Cardiac muscle cell (in vitro differentiated cells and primary cell): ENCODE data around the gene ATG16L1. TPM values are rescaled to one million over a fixed set of nuclear protein-coding genes. Genes with fewer than 3 reads are reported as not detected.

Experiments used
- DNase-seq, 2 donors: peaks; one replicate each; pipeline versions ENCODE4 v3.0.0 to v3.0.0-alpha.2; 2010 to 2017; ENCODE audit warnings: low read depth in 1 of 2, low spot score in 1 of 2
- H3K27ac ChIP-seq: fragments of 200-600 bp; sonication (generic); 2 replicates; pipeline ENCODE4 v1.5.1; 2016
- H3K27me3 ChIP-seq: fragments of 200-600 bp; sonication (generic); 2 replicates; pipeline ENCODE4 v1.6.0; 2016; ENCODE audit warnings: control low read depth
- H3K36me3 ChIP-seq: fragments of 200-600 bp; sonication (generic); 2 replicates; pipeline ENCODE4 v1.5.1; 2016; ENCODE audit warnings: control low read depth
- H3K4me1 ChIP-seq: fragments of 200-600 bp; sonication (generic); 2 replicates; pipeline ENCODE4 v1.8.1; 2017; ENCODE audit warnings: low read depth, mild to moderate bottlenecking, mixed run types
- H3K4me3 ChIP-seq: fragments of 200-600 bp; sonication (generic); 2 replicates; pipeline ENCODE4 v1.5.1; 2016; ENCODE audit warnings: mild to moderate bottlenecking
- H3K9me3 ChIP-seq: fragments of 200-600 bp; sonication (generic); 2 replicates; pipeline ENCODE4 v1.5.1; 2017; ENCODE audit warnings: low read depth, mild to moderate bottlenecking, control low read depth
- polyA plus RNA-seq: library from polyadenylated mRNA; unstranded; fragments of >200 nt; fragmentation: Nextera tagmentation; extraction: Ambion mirVana; gene quantifications from 2 replicates; pipeline ENCODE4 v1.2.1, GENCODE V29; 2016
- total RNA-seq: library from RNA; depleted of rRNA; stranded (reverse); fragments of >200 nt; gene quantifications from 2 replicates; pipeline ENCODE4 v1.2.3, GENCODE V29; 2016
- TF ChIP-seq, protein P1 (sequence below): IDR thresholded peaks from 2 replicates; pipeline ENCODE4 v1.5.1; 2012; ENCODE audit warnings: low read depth, mild to moderate bottlenecking, low read length

Gene ATG16L1
- total and polyA plus RNA-seq, 2 experiments from 2014 or later: 18.5 to 36.1 TPM

DNA sequence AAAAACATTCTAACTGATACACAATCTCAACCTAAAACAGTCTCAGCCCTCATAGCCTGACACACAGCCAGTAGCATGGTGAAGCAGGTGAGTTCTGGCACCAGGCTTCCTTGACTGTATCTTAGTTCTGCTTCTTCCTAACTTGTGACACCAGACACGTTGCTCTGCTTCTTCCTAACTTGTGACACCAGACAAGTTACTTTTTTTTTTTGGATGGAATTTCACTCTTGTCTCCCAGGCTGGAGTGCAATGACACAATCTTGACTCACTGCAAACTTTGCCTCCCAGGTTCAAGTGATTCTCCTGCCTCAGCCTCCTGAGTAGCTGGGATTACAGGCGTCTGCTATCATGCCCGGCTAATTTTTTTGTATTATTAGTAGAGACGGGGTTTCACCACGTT, 6.7 kb upstream of the ATG16L1 start:
- H3K4me3 ChIP-seq: no peak overlapping the region
- TF ChIP-seq, protein P1, sequence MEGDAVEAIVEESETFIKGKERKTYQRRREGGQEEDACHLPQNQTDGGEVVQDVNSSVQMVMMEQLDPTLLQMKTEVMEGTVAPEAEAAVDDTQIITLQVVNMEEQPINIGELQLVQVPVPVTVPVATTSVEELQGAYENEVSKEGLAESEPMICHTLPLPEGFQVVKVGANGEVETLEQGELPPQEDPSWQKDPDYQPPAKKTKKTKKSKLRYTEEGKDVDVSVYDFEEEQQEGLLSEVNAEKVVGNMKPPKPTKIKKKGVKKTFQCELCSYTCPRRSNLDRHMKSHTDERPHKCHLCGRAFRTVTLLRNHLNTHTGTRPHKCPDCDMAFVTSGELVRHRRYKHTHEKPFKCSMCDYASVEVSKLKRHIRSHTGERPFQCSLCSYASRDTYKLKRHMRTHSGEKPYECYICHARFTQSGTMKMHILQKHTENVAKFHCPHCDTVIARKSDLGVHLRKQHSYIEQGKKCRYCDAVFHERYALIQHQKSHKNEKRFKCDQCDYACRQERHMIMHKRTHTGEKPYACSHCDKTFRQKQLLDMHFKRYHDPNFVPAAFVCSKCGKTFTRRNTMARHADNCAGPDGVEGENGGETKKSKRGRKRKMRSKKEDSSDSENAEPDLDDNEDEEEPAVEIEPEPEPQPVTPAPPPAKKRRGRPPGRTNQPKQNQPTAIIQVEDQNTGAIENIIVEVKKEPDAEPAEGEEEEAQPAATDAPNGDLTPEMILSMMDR: no peak
- H3K36me3 ChIP-seq: no peaks in the 10 kb centered on the region
- H3K27me3 ChIP-seq: no peaks in the 10 kb centered on the region
- H3K4me1 ChIP-seq: no peaks in the 10 kb centered on the region
- no peaks in the 10 kb centered on the region for H3K9me3 ChIP-seq
- H3K27ac ChIP-seq: no peak overlapping the region
- DNase-seq: no peak

DNA sequence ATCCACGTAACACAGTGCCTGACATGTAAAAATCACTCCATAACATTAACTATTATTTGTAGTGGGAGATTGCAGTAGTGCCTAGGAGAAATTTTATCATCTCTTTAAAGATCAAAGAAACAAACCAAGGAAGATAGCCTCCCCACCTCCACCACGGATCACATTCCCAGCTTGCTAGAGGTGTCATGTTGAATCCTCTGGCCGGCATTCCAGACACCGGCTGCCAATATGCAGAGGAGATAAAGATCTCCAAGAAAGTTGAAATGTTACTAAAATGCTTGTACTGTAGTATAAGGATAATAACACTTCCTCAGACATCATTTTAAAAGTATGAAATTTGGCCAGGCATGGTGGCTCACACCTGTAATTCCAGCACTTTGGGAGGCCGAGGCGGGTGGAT, 6.1 kb upstream of the ATG16L1 start:
- no peaks in the 10 kb centered on the region for H3K36me3 ChIP-seq
- H3K4me3 ChIP-seq: no peak overlapping the region
- no peak overlapping the region for H3K27ac ChIP-seq
- no peaks in the 10 kb centered on the region for H3K4me1 ChIP-seq
- H3K9me3 ChIP-seq: no peaks in the 10 kb centered on the region
- no peaks in the 10 kb centered on the region for H3K27me3 ChIP-seq
- TF ChIP-seq, protein P1: no peak
- no peak for DNase-seq

DNA sequence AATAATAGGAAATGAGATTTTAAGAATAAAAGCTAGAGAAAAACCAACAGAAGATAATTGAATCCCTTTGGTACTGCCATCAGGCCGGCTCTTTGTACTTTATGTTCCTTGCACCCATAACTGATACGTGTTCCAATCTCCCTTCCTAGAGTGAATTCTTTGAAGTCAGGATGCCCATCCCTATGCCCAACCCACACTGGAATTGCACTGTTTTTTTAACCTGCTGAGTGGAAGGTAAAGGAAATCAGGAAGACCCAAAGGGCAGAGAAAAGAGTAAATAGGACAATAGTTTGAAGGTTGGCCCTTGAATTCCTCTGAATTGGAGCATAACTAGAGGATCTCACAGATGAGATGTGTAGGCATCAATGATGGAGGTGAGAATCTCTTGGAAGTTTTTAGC, 4.4 kb upstream of the ATG16L1 start:
- no peak overlapping the region for H3K27ac ChIP-seq
- no peaks in the 10 kb centered on the region for H3K9me3 ChIP-seq
- TF ChIP-seq, protein P1: no peak
- no peaks in the 10 kb centered on the region for H3K4me1 ChIP-seq
- no peaks in the 10 kb centered on the region for H3K27me3 ChIP-seq
- no peak overlapping the region for H3K4me3 ChIP-seq
- H3K36me3 ChIP-seq: no peaks in the 10 kb centered on the region
- no peak for DNase-seq

DNA sequence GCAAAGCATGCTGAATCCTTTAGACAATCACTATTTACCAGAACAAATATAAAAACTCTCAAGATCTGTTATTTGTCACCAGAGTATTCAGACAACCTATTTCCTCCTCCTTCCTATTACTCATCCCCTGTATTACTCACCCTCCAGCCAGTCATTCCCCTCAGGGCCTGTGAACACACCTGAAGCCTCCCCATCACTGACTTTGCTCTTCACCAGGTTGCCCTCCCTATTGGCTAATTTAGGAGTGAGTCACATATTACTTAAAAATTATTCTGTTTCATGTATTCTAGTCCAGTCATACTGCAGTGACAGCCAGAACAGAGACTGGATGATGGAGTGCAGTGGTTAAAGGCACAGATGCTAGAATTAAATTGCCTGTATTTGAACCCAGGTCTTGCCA, 3.7 kb upstream of the ATG16L1 start:
- H3K36me3 ChIP-seq: no peaks in the 10 kb centered on the region
- no peak overlapping the region for H3K27ac ChIP-seq
- H3K9me3 ChIP-seq: no peaks in the 10 kb centered on the region
- no peaks in the 10 kb centered on the region for H3K27me3 ChIP-seq
- DNase-seq: no peak
- TF ChIP-seq, protein P1: no peak
- H3K4me1 ChIP-seq: peaks cover 3% of the 10 kb centered on the region
- no peak overlapping the region for H3K4me3 ChIP-seq

DNA sequence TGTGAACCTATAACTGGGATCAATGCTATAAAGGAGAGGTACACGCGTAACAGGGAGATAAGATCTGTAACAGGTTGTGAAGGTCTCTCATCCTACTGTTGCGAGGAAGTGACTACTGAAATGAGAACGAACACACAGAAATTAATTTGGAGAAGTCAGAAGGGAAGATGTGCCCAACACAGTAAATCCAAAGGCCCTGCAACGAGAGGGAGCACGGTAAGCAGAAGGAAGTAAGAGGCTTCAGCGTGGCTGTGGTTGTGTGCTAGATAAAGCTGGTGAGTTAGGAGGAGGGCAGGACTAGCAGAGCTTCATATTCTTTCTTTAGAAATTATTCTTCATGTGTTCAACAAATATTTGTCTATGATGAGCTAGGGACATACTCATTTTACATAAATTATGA, 2.5 kb upstream of the ATG16L1 start:
- Histone ChIP-seq H3K27ac (no peak overlapping the region), H3K9me3 (no peaks in the 10 kb centered on the region), H3K36me3 (no peaks in the 10 kb centered on the region), H3K27me3 (no peaks in the 10 kb centered on the region), H3K4me1 (peaks cover 6% of the 10 kb centered on the region), H3K4me3 (no peak overlapping the region)
- TF ChIP-seq, protein P1: no peak
- DNase-seq: no peak

DNA sequence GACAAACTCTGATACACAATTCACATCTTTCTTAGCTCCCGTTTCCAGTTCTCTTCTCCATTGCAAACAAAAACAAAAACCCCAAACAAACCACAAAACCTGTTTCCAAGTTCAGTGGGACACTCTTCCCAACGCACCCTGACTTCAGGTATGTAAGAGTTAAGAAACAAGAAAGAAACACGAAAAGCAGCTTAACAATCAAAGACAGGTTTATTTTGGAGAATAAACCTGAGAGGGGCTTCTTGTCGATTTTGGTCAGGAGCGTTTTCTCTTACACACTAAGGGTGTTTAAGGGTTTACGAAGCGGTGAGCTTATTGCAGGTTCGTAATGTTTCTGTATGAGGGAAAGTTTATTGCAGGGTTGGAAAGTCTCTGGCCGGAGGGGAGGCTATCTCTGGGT, 905 bp upstream of the ATG16L1 start:
- H3K27me3 ChIP-seq: no peaks in the 10 kb centered on the region
- no peaks in the 10 kb centered on the region for H3K36me3 ChIP-seq
- TF ChIP-seq, protein P1: no peak
- no peak overlapping the region for H3K27ac ChIP-seq
- no peaks in the 10 kb centered on the region for H3K9me3 ChIP-seq
- DNase-seq: no peak
- H3K4me3 ChIP-seq: no peak overlapping the region
- H3K4me1 ChIP-seq: peaks cover 6% of the 10 kb centered on the region
